MCF 10A (cell line): ENCODE results near the gene SLAMF1. TPM values are rescaled to one million over a fixed set of nuclear protein-coding genes. Genes with fewer than 3 reads are reported as not detected.

ENCODE experiments used
- BruUV-seq: library from RNA; stranded (reverse); fragments of 400-500 nt; replicated peaks from 2 replicates; lab custom pipeline; 2021; lab: Mats Ljungman, UMichigan
- CTCF ChIA-PET: fragments of 300-600 bp; sonication (Branson Sonifier 250); formaldehyde crosslinking; extraction: SDS; loops from one replicate; lab custom pipeline; 2021; ENCODE audit warnings: antibody characterized with exemption, inconsistent platforms; lab: Yijun Ruan, JAX
- POLR2A ChIA-PET: fragments of 300-600, 350-650 bp; sonication (Branson Sonifier 250); formaldehyde crosslinking; extraction: SDS; loops from one replicate; lab custom pipeline; 2020; ENCODE audit warnings: antibody characterized with exemption, inconsistent platforms; lab: Yijun Ruan, JAX
- DNase-seq: peaks from one replicate; pipeline ENCODE4 v3.0.0-alpha.2; 2018; ENCODE audit not compliant: unreplicated experiment
- H3K27ac Mint-ChIP-seq: one replicate; pipeline ENCODE4 v1.8.0; 2022; ENCODE audit warnings: mild to moderate bottlenecking, low read depth, mixed read lengths; ENCODE audit not compliant: unreplicated experiment
- H3K27me3 Mint-ChIP-seq: one replicate; pipeline ENCODE4 v1.8.0; 2022; ENCODE audit warnings: mixed read lengths; ENCODE audit not compliant: insufficient read depth, unreplicated experiment
- H3K36me3 Mint-ChIP-seq: one replicate; pipeline ENCODE4 v1.8.0; 2022; ENCODE audit warnings: mild to moderate bottlenecking, moderate library complexity, mixed read lengths; ENCODE audit not compliant: insufficient read depth, unreplicated experiment
- H3K4me1 Mint-ChIP-seq: one replicate; pipeline ENCODE4 v1.8.0; 2022; ENCODE audit warnings: mixed read lengths; ENCODE audit not compliant: insufficient read depth, unreplicated experiment
- H3K4me3 Mint-ChIP-seq: one replicate; pipeline ENCODE4 v1.8.0; 2022; ENCODE audit warnings: mild to moderate bottlenecking, moderate library complexity, mixed read lengths; ENCODE audit not compliant: unreplicated experiment
- H3K9me3 Mint-ChIP-seq: one replicate; pipeline ENCODE4 v1.8.0; 2022; ENCODE audit warnings: mixed read lengths; ENCODE audit not compliant: unreplicated experiment
- CTCF ChIP-seq: fragments of 200-600 bp; IDR thresholded peaks from one replicate; pipeline ENCODE4 v1.8.0; 2022; ENCODE audit warnings: antibody characterized with exemption, mild to moderate bottlenecking; ENCODE audit not compliant: unreplicated experiment
- intact Hi-C: fragments of 100-400 bp; cut with micrococcal nuclease; formaldehyde crosslinking; loops from 2 replicates; pipeline ENCODE4 v1.14.1; 2022
- total RNA-seq: library from RNA; stranded (reverse); gene quantifications from 2 replicates; pipeline ENCODE4 v1.2.3, GENCODE V29; 2022

SLAMF1 gene
- total RNA-seq, 1 experiment from 2014 or later, result not detected

GRCh38 chr1:160620942-160621632, 25.8 kb downstream of the SLAMF1 start:
- DNase-seq, result no peak
- Mint-ChIP-seq H3K4me1 (no peaks in the 10 kb centered on the region), H3K4me3 (no peak overlapping the region), H3K36me3 (no peaks in the 10 kb centered on the region), H3K27ac (no peak overlapping the region), H3K27me3 (peaks cover 35% of the 10 kb centered on the region), H3K9me3 (peaks cover 8% of the 10 kb centered on the region)
- ChIA-PET POLR2A (interaction anchor here (0.8 kb wide), 1 partner anchor 328 kb away, joined by 3 read pairs; no protein-coding TSS in a partner anchor), CTCF (interaction anchor here (1.0 to 7.8 kb wide), 3 partner anchors 13 to 214 kb away, joined by 3 to 77 read pairs (median 5); no protein-coding TSS in a partner anchor)
- TF ChIP-seq CTCF, result no peak
- intact Hi-C loops, result no loop called here
- BruUV-seq, result no TSS peak

- no peak for TF ChIP-seq CTCF
- Mint-ChIP-seq H3K4me3 (no peak overlapping the region), H3K4me1 (no peaks in the 10 kb centered on the region), H3K36me3 (no peaks in the 10 kb centered on the region), H3K27me3 (peaks cover 22% of the 10 kb centered on the region), H3K27ac (no peak overlapping the region), H3K9me3 (peaks cover 8% of the 10 kb centered on the region)
- intact Hi-C loops, result no loop called here
- no TSS peak for BruUV-seq
- DNase-seq, result no peak
- ChIA-PET CTCF (interaction anchor here (0.6 to 7.8 kb wide), 7 partner anchors 8 to 215 kb away, joined by 3 to 77 read pairs (median 4); no protein-coding TSS in a partner anchor), POLR2A (interaction anchor here (0.7 kb wide), 1 partner anchor 34 kb away, joined by 3 read pairs; no protein-coding TSS in a partner anchor)
Observed at GRCh38 chr1:160619742-160620277, 27.0 kb downstream of the SLAMF1 start.

- peak; percentile 45 for TF ChIP-seq CTCF
- peaks cover 18% of the 10 kb centered on the region for H3K27me3 Mint-ChIP-seq
- intact Hi-C loops, result no loop called here
- no peak for DNase-seq
- no TSS peak for BruUV-seq
- ChIA-PET POLR2A (no interaction called here), CTCF (interaction anchor here (0.6 to 7.8 kb wide), 10 partner anchors 8 to 367 kb away, joined by 3 to 77 read pairs (median 4); partner anchors contain the start of gene ITLN2)
- no peaks in the 10 kb centered on the region for H3K36me3 Mint-ChIP-seq
- no peak overlapping the region for H3K27ac Mint-ChIP-seq
- H3K9me3 Mint-ChIP-seq, result peaks cover 8% of the 10 kb centered on the region
- H3K4me3 Mint-ChIP-seq, result no peak overlapping the region
- H3K4me1 Mint-ChIP-seq, result no peaks in the 10 kb centered on the region
Observed at GRCh38 chr1:160618763-160619274, 28.0 kb downstream of the SLAMF1 start.

- peaks cover 22% of the 10 kb centered on the region for H3K27me3 Mint-ChIP-seq
- no peak overlapping the region for H3K4me3 Mint-ChIP-seq
- no TSS peak for BruUV-seq
- TF ChIP-seq CTCF, result no peak
- intact Hi-C loops, result no loop called here
- DNase-seq, result no peak
- ChIA-PET POLR2A (interaction anchor here (0.6 kb wide), 1 partner anchor 369 kb away, joined by 3 read pairs; no protein-coding TSS in a partner anchor), CTCF (interaction anchor here (0.6 to 7.8 kb wide), 11 partner anchors 9 to 521 kb away, joined by 3 to 77 read pairs (median 3); no protein-coding TSS in a partner anchor)
- H3K27ac Mint-ChIP-seq, result no peak overlapping the region
- no peaks in the 10 kb centered on the region for H3K4me1 Mint-ChIP-seq
- peaks cover 8% of the 10 kb centered on the region for H3K9me3 Mint-ChIP-seq
- no peaks in the 10 kb centered on the region for H3K36me3 Mint-ChIP-seq
Observed at GRCh38 chr1:160618327-160618726, 28.5 kb downstream of the SLAMF1 start.
